HG03045 (cell line): Measurements from ENCODE around the gene SHISA4.
"Not testable (repeated sequence)": the region's sequence is repeated elsewhere in the genome, so short reads cannot be mapped to it uniquely, and the experiment has no call there.

Experiments used
- ATAC-seq: cut with Tn5 transposase; IDR thresholded peaks from one replicate; pipeline ENCODE4 v1.9.1; 2021; ENCODE audit warnings: mild to moderate bottlenecking, moderate library complexity; ENCODE audit not compliant: unreplicated experiment

The SHISA4 gene

GRCh38 chr1:201921952-201922558, 33.4 kb downstream of the SHISA4 start:
- ATAC-seq: no peak

GRCh38 chr1:201925301-201925567, 36.5 kb downstream of the SHISA4 start:
- no peak for ATAC-seq

- no peak for ATAC-seq
These were observed 37.4 kb downstream of the SHISA4 start for GRCh38 chr1:201925981-201926645.

- no peak for ATAC-seq
These were observed 39.6 kb downstream of the SHISA4 start for GRCh38 chr1:201928266-201928665.

- ATAC-seq: no peak
These were observed 41.4 kb downstream of the SHISA4 start for GRCh38 chr1:201930137-201930536.

GRCh38 chr1:201930803-201931202, 42.1 kb downstream of the SHISA4 start:
- no peak for ATAC-seq

GRCh38 chr1:201933840-201934430, 45.2 kb downstream of the SHISA4 start:
- ATAC-seq: no peak

GRCh38 chr1:201937624-201938213, 49.0 kb downstream of the SHISA4 start:
- no peak for ATAC-seq

- no peak for ATAC-seq
These were observed 49.8 kb downstream of the SHISA4 start for GRCh38 chr1:201938440-201939035.

- ATAC-seq: no peak
These were observed 50.5 kb downstream of the SHISA4 start for GRCh38 chr1:201939148-201939547.

GRCh38 chr1:201939574-201939973, 50.9 kb downstream of the SHISA4 start:
- ATAC-seq: no peak

- ATAC-seq: not testable (repeated sequence)
These were observed 51.6 kb downstream of the SHISA4 start for GRCh38 chr1:201940316-201940715.

GRCh38 chr1:201941420-201942128, 52.9 kb downstream of the SHISA4 start:
- ATAC-seq: no peak

- ATAC-seq: no peak
These were observed 53.4 kb downstream of the SHISA4 start for GRCh38 chr1:201942129-201942495.
